Fibroblast of villous mesenchyme (primary cell): ENCODE measurements around the gene ESRRA. TPM values are rescaled to one million over a fixed set of nuclear protein-coding genes. Genes with fewer than 3 reads are reported as not detected.

ENCODE experiments used
- DNase-seq: peaks from one replicate; pipeline ENCODE4 v3.0.0-alpha.2; 2010; ENCODE audit warnings: low read depth
- H3K4me3 ChIP-seq: 2 replicates; pipeline ENCODE4 v1.5.1; 2011; ENCODE audit warnings: low read depth, mild to moderate bottlenecking, low read length
- CTCF ChIP-seq: IDR thresholded peaks from 2 replicates; pipeline ENCODE4 v1.5.1; 2012; ENCODE audit warnings: low read depth, mild to moderate bottlenecking, low read length; ENCODE audit not compliant: insufficient read depth
- total RNA-seq: library from RNA; depleted of rRNA; stranded (reverse); fragments of >200 nt; gene quantifications from 2 replicates; pipeline ENCODE4 v1.2.3, GENCODE V29; 2012

The ESRRA gene
- total RNA-seq, 1 donor, result 23.3 TPM

- no peak for TF ChIP-seq CTCF
- DNase-seq, result no peak
These were observed 43.7 kb upstream of the ESRRA start for GRCh38 chr11:64261556-64262080.

GRCh38 chr11:64262271-64263002, 42.9 kb upstream of the ESRRA start:
- H3K4me3 ChIP-seq, result no peak overlapping the region
- TF ChIP-seq CTCF, result no peak
- no peak for DNase-seq

More at GRCh38 chr11:64261556-64262080, 43.7 kb upstream of the ESRRA start:
- no peak overlapping the region for H3K4me3 ChIP-seq

- peak; percentile 50 for DNase-seq
- H3K4me3 ChIP-seq, result no peak overlapping the region
- no peak for TF ChIP-seq CTCF
These were observed 42.0 kb upstream of the ESRRA start for GRCh38 chr11:64263021-64263946.

GRCh38 chr11:64263947-64264317, 41.4 kb upstream of the ESRRA start:
- no peak overlapping the region for H3K4me3 ChIP-seq
- TF ChIP-seq CTCF, result no peak
- DNase-seq, result no peak

GRCh38 chr11:64264371-64264852, 40.9 kb upstream of the ESRRA start:
- DNase-seq, result no peak
- TF ChIP-seq CTCF, result no peak
- no peak overlapping the region for H3K4me3 ChIP-seq

GRCh38 chr11:64265176-64266160, 39.9 kb upstream of the ESRRA start:
- TF ChIP-seq CTCF, result no peak
- no peak for DNase-seq

More at GRCh38 chr11:64265176-64266160, 39.9 kb upstream of the ESRRA start:
- H3K4me3 ChIP-seq, result no peak overlapping the region
